Rectal smooth muscle tissue (tissue), 1 donor: ENCODE results near the gene NPFFR1.

ENCODE experiments used
- H3K27ac ChIP-seq: one replicate; pipeline ENCODE4 v1.7.0; 2013; ENCODE audit warnings: low read depth, low read length, inconsistent platforms
- H3K27me3 ChIP-seq: one replicate; pipeline ENCODE4 v1.7.0; 2013; ENCODE audit warnings: low read length; ENCODE audit not compliant: control insufficient read depth, insufficient read depth
- H3K36me3 ChIP-seq: one replicate; pipeline ENCODE4 v1.7.0; 2013; ENCODE audit warnings: low read length; ENCODE audit not compliant: control insufficient read depth, insufficient read depth
- H3K4me1 ChIP-seq: one replicate; pipeline ENCODE4 v1.7.0; 2013; ENCODE audit warnings: low read length; ENCODE audit not compliant: control insufficient read depth, insufficient read depth
- H3K4me3 ChIP-seq: one replicate; pipeline ENCODE4 v1.7.0; 2013; ENCODE audit warnings: low read length
- H3K9ac ChIP-seq: one replicate; pipeline ENCODE4 v1.7.0; 2013; ENCODE audit warnings: low read length

NPFFR1 gene

DNA sequence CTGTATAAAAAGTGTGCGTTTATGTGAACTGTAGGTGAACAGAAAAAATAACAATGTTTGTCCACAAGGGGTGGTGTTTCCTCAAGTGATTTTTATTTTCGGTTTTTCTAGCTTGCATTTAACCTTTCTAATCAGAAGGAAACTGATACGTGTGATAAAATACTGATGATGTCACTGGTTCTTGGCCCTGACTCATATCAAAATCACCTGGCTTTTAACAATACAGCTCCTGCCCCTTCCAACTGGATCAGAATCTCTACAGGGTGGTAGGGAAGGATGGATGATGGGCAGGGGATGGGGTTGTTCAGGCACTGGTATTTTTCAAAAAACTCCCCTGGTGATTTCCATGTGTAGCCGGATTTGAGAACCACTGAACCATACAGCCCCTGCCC, 10.9 kb downstream of the NPFFR1 start:
- Histone ChIP-seq H3K9ac (no peak overlapping the region), H3K4me1 (no peaks in the 10 kb centered on the region), H3K36me3 (no peaks in the 10 kb centered on the region), H3K27ac (no peak overlapping the region), H3K4me3 (no peak overlapping the region), H3K27me3 (no peaks in the 10 kb centered on the region)

GRCh38 chr10:70271996-70272924, 11.5 kb downstream of the NPFFR1 start:
- no peaks in the 10 kb centered on the region for H3K27me3 ChIP-seq
- H3K4me1 ChIP-seq: no peaks in the 10 kb centered on the region
- no peaks in the 10 kb centered on the region for H3K36me3 ChIP-seq
- H3K9ac ChIP-seq: no peak overlapping the region
- H3K4me3 ChIP-seq: no peak overlapping the region
- H3K27ac ChIP-seq: no peak overlapping the region

- no peaks in the 10 kb centered on the region for H3K4me1 ChIP-seq
These were observed 12.9 kb downstream of the NPFFR1 start for GRCh38 chr10:70270952-70271351.

DNA sequence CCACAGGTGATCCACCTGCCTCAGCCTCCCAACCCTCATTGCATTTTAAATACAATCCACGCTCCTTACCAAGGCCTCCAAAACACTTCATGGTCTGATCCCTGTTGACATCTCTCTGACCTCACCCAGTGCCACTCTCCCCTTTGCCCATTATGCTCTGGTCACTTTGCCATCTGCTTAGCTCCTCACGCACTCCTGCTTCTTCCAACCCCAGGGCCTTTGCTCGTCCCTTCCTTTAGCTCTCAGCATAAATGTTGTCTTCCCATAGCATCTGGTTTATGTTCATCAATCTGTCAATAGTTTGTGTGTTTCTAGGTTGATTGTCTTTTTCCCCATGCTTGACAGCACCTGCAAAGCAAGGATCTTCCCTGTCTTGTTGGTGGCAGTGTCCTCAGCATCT, 14.1 kb downstream of the NPFFR1 start:
- Histone ChIP-seq H3K4me3 (no peak overlapping the region), H3K4me1 (no peaks in the 10 kb centered on the region), H3K9ac (no peak overlapping the region), H3K27ac (no peak overlapping the region), H3K36me3 (no peaks in the 10 kb centered on the region), H3K27me3 (no peaks in the 10 kb centered on the region)

More at GRCh38 chr10:70270952-70271351, 12.9 kb downstream of the NPFFR1 start:
- Histone ChIP-seq H3K27ac (no peak overlapping the region), H3K4me3 (no peak overlapping the region), H3K27me3 (no peaks in the 10 kb centered on the region), H3K9ac (no peak overlapping the region), H3K36me3 (no peaks in the 10 kb centered on the region)

DNA sequence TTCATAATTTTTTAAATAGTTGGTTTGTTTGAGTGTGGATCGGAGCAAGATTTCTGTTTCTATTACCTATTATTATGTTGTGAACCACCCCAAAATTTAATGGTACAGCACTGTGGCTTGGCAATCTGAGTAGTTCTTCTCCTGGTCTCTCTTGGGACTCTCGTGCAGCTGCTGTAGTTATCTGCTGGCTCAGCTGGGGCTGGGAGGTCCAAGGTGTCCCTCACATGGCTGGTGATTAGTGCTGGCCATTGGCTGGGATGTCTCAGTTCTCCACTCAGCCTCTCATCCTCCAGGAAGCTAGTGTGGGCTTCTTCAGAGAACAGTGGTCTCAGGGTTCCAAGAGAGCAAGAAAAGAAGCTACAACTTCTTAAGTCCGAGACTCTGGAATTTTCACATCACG, 15.4 kb downstream of the NPFFR1 start:
- H3K27ac ChIP-seq: no peak overlapping the region
- H3K4me1 ChIP-seq: no peaks in the 10 kb centered on the region
- no peaks in the 10 kb centered on the region for H3K36me3 ChIP-seq
- no peak overlapping the region for H3K9ac ChIP-seq
- H3K4me3 ChIP-seq: no peak overlapping the region
- no peaks in the 10 kb centered on the region for H3K27me3 ChIP-seq

GRCh38 chr10:70267161-70267933, 16.5 kb downstream of the NPFFR1 start:
- Histone ChIP-seq H3K36me3 (no peaks in the 10 kb centered on the region), H3K4me1 (no peaks in the 10 kb centered on the region), H3K27ac (no peak overlapping the region), H3K27me3 (no peaks in the 10 kb centered on the region), H3K4me3 (no peak overlapping the region), H3K9ac (no peak overlapping the region)

DNA sequence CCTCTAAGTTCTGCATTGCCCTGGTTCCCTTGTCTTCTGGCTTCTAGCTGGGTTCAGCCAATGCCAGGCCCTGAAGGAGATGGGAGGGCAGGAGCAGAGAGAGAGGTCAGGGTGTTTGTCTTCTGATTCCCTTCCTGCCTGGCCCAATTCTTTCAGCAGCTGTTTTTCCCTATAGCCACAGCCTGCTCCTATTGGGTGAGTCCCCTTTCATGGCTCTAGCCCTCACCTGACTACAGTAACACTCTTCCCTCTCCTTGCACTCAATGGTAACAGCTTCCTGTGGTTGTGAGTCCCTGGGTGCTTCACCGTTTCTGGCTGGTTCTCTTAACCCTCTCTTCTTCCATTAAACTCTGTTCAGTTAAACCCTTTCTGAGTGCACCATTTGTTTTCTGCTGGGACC, 17.1 kb downstream of the NPFFR1 start:
- Histone ChIP-seq H3K4me3 (no peak overlapping the region), H3K9ac (no peak overlapping the region), H3K27ac (no peak overlapping the region), H3K27me3 (no peaks in the 10 kb centered on the region), H3K4me1 (no peaks in the 10 kb centered on the region), H3K36me3 (no peaks in the 10 kb centered on the region)

DNA sequence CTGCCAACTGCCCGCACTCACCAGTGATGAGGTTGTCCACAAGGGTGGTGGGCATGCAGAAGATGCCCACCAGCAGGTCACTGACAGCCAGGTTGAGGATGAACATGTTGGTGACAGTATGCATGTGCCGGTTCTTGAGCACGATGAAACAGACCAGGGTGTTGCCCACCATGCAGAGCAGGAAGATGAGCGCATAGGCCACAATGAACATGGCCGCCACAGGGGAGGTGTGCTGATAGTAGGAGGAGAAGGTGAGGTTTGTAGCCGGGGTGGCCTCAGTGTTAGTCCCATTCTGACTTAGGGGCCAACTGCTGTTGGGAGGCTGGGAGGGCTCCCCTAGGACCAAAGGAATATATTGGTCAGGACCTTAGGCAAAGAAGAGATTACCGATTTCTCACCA, 17.7 kb downstream of the NPFFR1 start:
- no peaks in the 10 kb centered on the region for H3K36me3 ChIP-seq
- H3K4me3 ChIP-seq: no peak overlapping the region
- H3K27ac ChIP-seq: no peak overlapping the region
- no peaks in the 10 kb centered on the region for H3K4me1 ChIP-seq
- no peaks in the 10 kb centered on the region for H3K27me3 ChIP-seq
- H3K9ac ChIP-seq: no peak overlapping the region

DNA sequence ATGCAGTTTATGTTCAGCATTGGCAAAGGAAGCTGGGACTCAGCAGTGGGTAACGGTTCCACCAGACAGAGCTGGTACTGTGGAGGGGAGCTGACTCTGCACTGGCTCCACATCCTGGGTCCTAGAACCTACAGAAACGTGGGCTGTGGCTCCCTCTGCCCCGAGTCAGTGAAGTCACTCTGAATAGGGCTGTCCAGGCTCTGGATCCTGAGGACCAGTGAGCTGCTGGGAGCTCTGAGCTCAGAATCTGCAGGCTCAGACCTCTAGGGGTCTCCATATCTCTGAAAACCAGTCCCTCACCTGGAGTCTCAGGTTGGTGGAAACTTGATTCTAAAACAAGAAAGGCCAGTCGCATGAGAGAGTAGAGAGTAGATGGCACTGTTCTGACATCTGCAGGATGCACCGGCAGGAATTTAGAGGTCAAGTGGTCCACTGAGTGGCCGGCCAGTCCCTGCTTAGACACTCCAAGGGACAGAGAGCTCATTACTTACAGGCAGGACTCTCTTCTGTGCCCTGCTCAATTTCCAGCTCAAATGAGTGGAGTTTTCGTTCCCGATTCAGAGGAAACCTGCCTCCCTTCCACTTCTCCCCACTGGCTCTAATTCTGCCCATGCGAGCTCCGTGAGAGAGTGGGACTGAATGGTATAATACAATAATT, 18.6 kb downstream of the NPFFR1 start:
- H3K27me3 ChIP-seq: no peaks in the 10 kb centered on the region
- H3K4me3 ChIP-seq: no peak overlapping the region
- H3K9ac ChIP-seq: no peak overlapping the region
- H3K36me3 ChIP-seq: no peaks in the 10 kb centered on the region
- no peak overlapping the region for H3K27ac ChIP-seq
- H3K4me1 ChIP-seq: no peaks in the 10 kb centered on the region

DNA sequence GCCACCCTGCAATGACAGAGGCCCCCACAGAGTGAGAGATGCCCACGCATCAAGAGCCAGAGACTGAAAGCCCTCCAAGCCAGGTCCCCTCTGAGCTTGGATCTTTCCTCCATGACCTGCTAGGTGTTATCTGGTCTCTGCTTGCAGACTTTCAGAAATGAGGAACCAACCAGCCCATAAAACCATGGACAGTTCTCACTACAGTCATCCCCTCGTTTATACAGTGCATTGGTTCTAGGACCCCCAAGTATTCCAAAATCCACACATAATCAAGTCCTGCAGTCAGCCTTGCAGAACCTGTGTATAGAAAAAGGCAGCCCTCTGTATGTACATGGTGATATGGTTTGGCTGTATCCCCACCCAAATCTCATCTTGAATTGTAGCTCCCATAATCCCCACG, 23.1 kb downstream of the NPFFR1 start:
- Histone ChIP-seq H3K9ac (no peak overlapping the region), H3K36me3 (no peaks in the 10 kb centered on the region), H3K27me3 (no peaks in the 10 kb centered on the region), H3K4me1 (no peaks in the 10 kb centered on the region), H3K27ac (no peak overlapping the region), H3K4me3 (no peak overlapping the region)

GRCh38 chr10:70260259-70260658, 23.5 kb downstream of the NPFFR1 start:
- Histone ChIP-seq H3K27me3 (no peaks in the 10 kb centered on the region), H3K4me1 (no peaks in the 10 kb centered on the region), H3K27ac (no peak overlapping the region), H3K4me3 (no peak overlapping the region), H3K36me3 (no peaks in the 10 kb centered on the region), H3K9ac (no peak overlapping the region)

GRCh38 chr10:70258216-70258615, 25.6 kb downstream of the NPFFR1 start:
- no peaks in the 10 kb centered on the region for H3K27me3 ChIP-seq
- H3K9ac ChIP-seq: no peak overlapping the region

More at GRCh38 chr10:70258216-70258615, 25.6 kb downstream of the NPFFR1 start:
- no peak overlapping the region for H3K4me3 ChIP-seq
- no peak overlapping the region for H3K27ac ChIP-seq
- no peaks in the 10 kb centered on the region for H3K36me3 ChIP-seq
- no peaks in the 10 kb centered on the region for H3K4me1 ChIP-seq
